Stimulated activated CD4-positive, alpha-beta T cell treated with anti-CD3 and anti-CD28 coated beads, TNF-alpha, amount 100 ng/mL, for 4 hours (primary cell): Measurements from ENCODE around the gene KLRG1.

Experiments
- DNase-seq, 3 experiments: peaks; one replicate each; pipeline ENCODE4 v3.0.0-alpha.2; 2020; ENCODE audit warnings: low read depth in 3 of 3

KLRG1 gene

GRCh38 chr12:8989413-8989812 lies at the start of gene KLRG1:
Gene KLRG1 (plus strand): TSS chr12:8989546. CDS start chr12:8989636, 90 bp downstream.
- DNase-seq = no peak

- no peak for DNase-seq
Observed at GRCh38 chr12:8941691-8942478, 47.5 kb upstream of the KLRG1 start.

- no peak for DNase-seq
Observed at GRCh38 chr12:8943565-8944186, 45.7 kb upstream of the KLRG1 start.

- DNase-seq = no peak
Observed at GRCh38 chr12:8946733-8947132, 42.6 kb upstream of the KLRG1 start.

GRCh38 chr12:8947737-8948136 lies 41.6 kb upstream of the KLRG1 start:
- no peak for DNase-seq

GRCh38 chr12:8948701-8949341 lies 40.5 kb upstream of the KLRG1 start:
- no peak for DNase-seq

GRCh38 chr12:8949342-8950220 lies 39.8 kb upstream of the KLRG1 start, which contains the start of gene M6PR:
Gene M6PR (minus strand): TSS chr12:8949645. CDS start chr12:8946404, 3,241 bp downstream.
- DNase-seq = peak; percentile 76 to 78 (median 77)

- no peak for DNase-seq
Observed at GRCh38 chr12:8950221-8950527, 39.2 kb upstream of the KLRG1 start.

GRCh38 chr12:8950702-8951478 lies 38.5 kb upstream of the KLRG1 start:
- DNase-seq = no peak

GRCh38 chr12:8951744-8952143 lies 37.6 kb upstream of the KLRG1 start:
- DNase-seq = no peak

- DNase-seq = peak in 1 of 3 experiments; percentile 38
Observed at GRCh38 chr12:8953773-8954402, 35.5 kb upstream of the KLRG1 start.

- no peak for DNase-seq
Observed at GRCh38 chr12:8956073-8956472, 33.3 kb upstream of the KLRG1 start.

GRCh38 chr12:8956772-8957171 lies 32.6 kb upstream of the KLRG1 start:
- no peak for DNase-seq

GRCh38 chr12:8957561-8957960 lies 31.8 kb upstream of the KLRG1 start:
- no peak for DNase-seq

- DNase-seq = no peak
Observed at GRCh38 chr12:8958066-8958465, 31.3 kb upstream of the KLRG1 start.

GRCh38 chr12:8960176-8960575 lies 29.2 kb upstream of the KLRG1 start:
- no peak for DNase-seq

- DNase-seq = no peak
Observed at GRCh38 chr12:8968761-8969160, 20.6 kb upstream of the KLRG1 start.

GRCh38 chr12:8969861-8970411 lies 19.4 kb upstream of the KLRG1 start:
- no peak for DNase-seq

- no peak for DNase-seq
Observed at GRCh38 chr12:8970432-8970831, 18.9 kb upstream of the KLRG1 start.

- DNase-seq = no peak
Observed at GRCh38 chr12:8980137-8980536, 9.2 kb upstream of the KLRG1 start.
